Measurements from ENCODE around the gene HECTD4.

Gene HECTD4

DNA sequence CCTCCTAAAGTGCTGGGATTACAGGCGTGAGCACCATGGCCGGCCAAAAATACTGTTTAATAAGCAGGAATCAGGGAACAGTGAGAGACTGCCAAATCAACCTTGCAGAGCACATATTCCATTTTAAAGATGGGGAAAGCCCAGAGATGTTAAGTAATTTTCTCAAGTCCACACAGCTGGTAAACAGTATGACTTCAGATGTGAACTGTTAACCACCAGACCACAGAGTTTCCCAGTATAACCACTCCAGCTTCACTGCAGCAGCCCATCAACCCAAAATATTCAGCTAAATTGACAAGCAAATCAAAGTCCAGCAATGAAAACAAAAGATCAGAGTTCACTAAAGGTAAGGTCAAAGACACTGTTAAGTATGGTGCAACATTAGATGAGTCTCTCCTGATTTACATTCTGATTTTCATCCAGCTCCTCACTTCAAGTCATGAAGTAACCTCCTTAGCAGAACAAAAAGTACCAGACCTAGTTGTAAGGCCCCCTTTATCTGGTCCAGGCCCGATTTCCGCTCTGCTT, 174.8 kb downstream of the HECTD4 start:
- no peak for DNase-seq (ENCODE audit: low read depth)

GRCh38 chr12:112206944-112207343, 175.3 kb downstream of the HECTD4 start:
- DNase-seq (ENCODE audit: low read depth): no peak

- DNase-seq (ENCODE audit: low read depth): no peak
Observed at GRCh38 chr12:112199136-112199535, 183.1 kb downstream of the HECTD4 start.

DNA sequence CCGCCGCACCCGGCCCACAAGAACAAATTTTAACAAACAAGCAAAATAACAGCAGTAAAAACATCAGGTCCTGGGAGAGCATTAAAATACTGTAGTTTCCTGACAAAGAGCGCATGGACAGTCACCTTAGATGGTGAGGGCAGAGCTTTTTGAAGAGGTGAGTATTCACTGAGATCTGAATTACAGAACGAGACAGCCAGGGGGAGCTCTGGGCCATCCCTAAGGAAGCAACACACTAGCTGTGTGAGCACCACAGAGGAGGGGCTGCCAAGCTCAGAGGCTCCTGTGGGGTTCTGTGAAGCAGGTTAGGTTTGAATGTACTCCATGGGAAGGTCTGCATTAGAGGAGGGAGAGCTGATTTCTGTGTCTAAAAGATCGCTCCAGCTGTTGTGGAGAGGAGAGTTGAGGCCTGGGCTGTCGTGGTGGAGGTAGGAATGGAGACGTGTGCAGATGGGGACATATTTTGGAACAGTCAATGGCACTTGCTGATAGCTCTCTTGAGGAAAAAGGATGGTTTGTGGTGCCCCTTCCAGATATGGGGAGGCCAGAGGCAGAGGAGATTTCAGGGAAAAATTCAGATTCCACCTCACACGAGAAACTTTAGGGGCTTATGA, 184.0 kb downstream of the HECTD4 start:
- DNase-seq (ENCODE audit: low read depth): peak; percentile 22

DNA sequence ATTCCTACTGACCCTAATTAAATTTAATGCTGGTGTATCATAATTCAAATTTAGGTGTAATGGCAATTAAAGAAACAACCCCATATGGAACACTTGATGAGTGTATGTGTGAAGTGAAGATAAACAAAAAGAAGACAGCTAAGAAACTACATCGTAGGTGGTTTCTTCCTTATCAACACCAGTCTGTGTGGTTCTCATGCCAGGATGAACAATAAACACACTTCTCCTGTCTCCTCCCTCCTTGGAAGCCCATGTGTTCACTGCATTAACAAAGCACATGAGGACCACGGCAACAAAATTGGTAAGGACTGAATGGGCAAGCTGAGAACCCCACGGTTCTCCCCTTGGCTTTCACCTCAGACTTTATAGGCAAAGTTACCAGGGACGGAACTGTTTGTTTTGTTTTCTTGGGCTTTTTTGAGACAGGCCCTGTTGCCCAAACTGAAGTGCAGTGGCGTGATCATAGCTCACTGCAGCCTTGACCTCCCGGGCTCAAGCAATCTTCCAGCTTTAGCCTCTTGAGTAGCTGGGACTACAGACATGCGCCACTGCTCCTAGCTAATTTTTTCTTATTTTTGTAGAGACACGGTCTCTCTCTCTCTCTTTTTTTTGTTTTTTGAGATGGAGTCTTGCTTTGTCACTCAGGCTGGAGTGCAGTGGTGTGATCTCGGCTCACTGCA, 185.9 kb downstream of the HECTD4 start:
- no peak for DNase-seq (ENCODE audit: low read depth)

DNA sequence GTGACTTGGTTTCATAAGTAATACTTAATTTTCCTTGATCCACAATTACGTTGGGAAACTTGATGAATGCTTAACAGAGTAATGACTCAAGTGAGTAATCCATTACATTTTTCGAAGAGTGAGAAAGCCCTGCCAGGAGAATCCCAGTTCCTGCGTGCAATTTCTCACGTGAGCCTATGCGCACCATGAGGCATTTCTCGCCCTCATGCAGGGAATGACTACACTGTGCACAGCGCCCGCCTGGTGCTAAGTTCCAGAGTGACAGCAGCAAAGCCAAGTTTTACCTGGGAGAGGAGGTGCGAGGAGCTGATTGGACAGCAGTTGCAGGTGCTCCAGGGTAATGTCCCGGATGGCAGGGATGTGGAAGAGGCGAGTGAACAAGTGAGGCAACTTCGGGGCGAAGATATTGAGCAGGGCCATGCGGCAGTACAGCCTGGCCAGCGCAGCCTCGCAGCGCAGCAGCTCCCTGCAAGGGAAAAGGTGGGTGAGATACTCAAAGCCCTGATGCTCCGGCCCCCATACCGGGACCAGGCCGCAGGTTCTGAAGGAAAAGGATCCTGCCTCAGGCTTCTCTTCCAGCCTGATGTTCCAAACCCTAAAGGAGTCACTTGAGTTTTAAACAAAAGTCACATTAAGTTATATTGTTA, 187.5 kb downstream of the HECTD4 start:
- no peak for DNase-seq (ENCODE audit: low read depth)

GRCh38 chr12:112192475-112192874, 189.8 kb downstream of the HECTD4 start:
- DNase-seq (ENCODE audit: low read depth): no peak

GRCh38 chr12:112191840-112192321, 190.3 kb downstream of the HECTD4 start:
- DNase-seq (ENCODE audit: low read depth): no peak

DNA sequence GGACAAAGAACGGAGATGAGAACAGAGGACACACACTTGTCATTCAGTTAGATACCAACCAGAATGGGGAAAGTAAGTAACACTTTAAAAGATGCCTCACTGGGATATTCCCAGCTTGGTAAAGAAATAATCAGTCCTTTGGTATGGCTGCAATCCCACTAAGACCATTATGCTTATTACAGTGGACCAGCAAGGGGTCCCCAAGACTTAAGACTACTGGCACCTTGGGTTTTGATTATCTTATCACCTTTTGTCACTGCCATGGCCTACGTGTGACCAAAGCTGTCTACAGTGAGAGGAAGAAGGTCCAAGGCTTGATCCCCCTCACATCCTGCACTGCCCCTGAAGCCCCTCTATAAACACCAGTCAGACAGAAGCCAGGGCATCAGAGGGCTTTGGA, 191.0 kb downstream of the HECTD4 start:
- no peak for DNase-seq (ENCODE audit: low read depth)

- no peak for DNase-seq (ENCODE audit: low read depth)
Observed at GRCh38 chr12:112190231-112191025, 191.8 kb downstream of the HECTD4 start.

GRCh38 chr12:112188130-112188830, 194.0 kb downstream of the HECTD4 start:
- DNase-seq (ENCODE audit: low read depth): no peak

GRCh38 chr12:112185093-112185923, 196.9 kb downstream of the HECTD4 start:
- no peak for DNase-seq (ENCODE audit: low read depth)

DNA sequence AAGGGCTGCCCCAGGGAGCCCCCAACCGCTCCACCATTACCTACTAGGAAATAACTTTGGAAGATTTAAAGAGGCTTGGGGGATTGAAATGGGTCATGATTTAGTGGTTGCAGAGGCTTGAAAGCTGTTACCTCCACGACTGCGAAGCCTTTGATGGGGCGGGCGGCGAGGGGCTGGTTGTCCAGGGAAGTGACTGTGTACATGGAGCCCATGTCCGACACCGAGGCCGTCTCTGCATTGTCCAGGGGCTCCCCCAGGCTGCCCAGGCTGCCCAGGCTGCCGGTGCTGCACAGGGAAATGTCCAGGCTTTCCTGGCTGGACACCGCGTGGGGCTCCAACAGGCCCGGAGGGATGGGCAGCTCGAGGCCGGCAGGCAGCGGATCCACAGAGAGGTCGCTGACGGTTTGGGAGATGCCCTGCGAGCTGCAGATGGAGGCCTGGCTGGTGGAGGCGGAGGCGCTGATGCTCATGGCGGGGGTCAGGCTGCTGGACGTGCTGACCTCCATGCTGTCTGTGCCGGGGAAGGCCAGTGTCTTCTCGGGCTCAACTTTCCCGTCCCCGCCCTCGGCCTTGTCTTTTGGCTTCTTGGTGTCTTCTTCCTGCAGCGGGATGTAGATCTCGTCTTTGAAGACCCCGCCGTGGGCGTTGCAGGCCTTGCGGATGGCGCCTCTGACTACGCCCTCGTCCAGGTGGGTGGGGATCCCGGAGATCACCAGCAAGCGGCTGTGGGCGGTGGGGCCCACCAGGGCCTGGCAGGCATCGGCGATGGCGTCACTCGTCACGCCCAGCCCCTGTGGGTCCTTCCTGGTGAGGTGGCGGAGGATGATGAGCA, 198.0 kb downstream of the HECTD4 start:
- DNase-seq (ENCODE audit: low read depth): no peak

GRCh38 chr12:112183141-112184021, 198.8 kb downstream of the HECTD4 start:
- DNase-seq (ENCODE audit: low read depth): no peak

- DNase-seq (ENCODE audit: low read depth): no peak
Observed at GRCh38 chr12:112182499-112182898, 199.7 kb downstream of the HECTD4 start.

- DNase-seq (ENCODE audit: low read depth): no peak
Observed at GRCh38 chr12:112180422-112180821, 201.8 kb downstream of the HECTD4 start.

DNA sequence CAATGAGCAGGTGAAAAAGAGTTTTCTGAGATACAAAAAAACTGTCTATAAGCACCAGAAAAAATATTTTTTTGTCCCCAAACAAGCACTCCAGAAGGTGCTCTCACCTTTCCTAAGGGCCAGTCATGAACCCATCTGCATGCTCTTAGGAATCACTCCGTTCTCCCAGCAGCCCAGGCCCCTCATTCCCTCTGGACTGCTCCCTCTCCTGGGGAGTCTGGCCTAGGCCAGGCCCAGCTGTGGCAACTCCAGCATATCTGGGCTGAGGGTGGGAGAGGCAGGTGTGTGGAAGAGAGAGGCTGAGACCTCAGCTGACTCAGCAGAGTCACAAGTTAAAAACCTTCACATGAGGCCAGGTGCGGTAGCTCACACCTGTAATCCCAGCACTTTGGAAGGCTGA, 202.3 kb downstream of the HECTD4 start:
- DNase-seq (ENCODE audit: low read depth): no peak

GRCh38 chr12:112179341-112179740, 202.9 kb downstream of the HECTD4 start:
- DNase-seq (ENCODE audit: low read depth): no peak

- no peak for DNase-seq (ENCODE audit: low read depth)
Observed at GRCh38 chr12:112178796-112179195, 203.4 kb downstream of the HECTD4 start.
